UCSD-AML1 (cell line): ENCODE results near the gene SYNPO2L.
A peak's percentile ranks its signal among the peaks of the same experiment; 100 is the strongest.
"Not testable (repeated sequence)": the region's sequence is repeated elsewhere in the genome, so short reads cannot be mapped to it uniquely, and the experiment has no call there.

ENCODE experiments used
- DNase-seq: peaks from one replicate; lab custom pipeline; 2025; ENCODE audit not compliant: unreplicated experiment; lab: John Stamatoyannopoulos, UW

SYNPO2L gene

GRCh38 chr10:73655990-73656298, at the start of gene SYNPO2L:
SYNPO2L (minus strand) TSS chr10:73656029; CDS start chr10:73655922, 107 bp downstream.
- no peak for DNase-seq

DNA sequence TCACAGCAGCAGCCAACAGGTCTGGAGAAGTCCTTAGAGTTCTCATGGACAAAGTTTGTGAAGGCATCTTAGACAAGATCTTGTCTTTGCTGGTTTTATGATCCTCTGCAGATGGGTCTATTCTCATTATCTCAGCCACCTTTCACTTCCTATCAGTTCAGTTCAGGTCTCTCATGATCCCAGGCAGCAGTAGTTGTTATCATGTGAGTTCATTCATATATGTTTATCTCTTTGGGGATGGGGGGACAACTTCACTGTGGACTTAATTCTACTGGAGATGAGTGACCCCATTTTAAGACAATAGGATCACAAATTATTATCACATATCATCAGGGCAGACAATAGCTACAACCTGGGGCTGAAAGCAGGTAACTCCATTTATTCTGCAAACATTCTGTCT, 48.1 kb upstream of the SYNPO2L start:
- DNase-seq = not testable (repeated sequence)

GRCh38 chr10:73698819-73699218, 43.0 kb upstream of the SYNPO2L start:
- not testable (repeated sequence) for DNase-seq

DNA sequence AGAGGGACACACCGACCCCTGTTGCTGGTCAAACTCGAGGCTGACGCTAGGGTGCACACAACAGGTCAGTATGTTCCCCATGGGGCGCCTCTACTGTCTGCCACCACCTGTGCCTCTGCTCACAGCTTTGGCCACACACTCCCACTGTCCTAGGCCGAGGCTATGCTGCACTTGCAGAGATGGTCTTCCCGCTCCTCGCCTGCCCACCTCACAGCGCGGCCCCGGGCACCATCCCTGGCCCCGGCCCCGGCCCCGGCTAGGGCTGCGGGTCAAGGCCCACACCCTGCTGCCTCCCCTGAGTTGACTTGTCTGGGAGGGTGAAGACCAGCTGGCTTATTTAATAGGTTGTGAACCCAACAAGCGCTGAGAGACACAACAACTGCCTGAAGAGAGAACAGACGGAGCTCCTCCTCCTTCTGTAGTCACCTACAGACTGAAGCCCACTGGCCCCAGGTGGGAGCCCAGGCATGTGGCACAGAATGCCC, 41.9 kb upstream of the SYNPO2L start, which contains the start of gene AGAP5:
Gene AGAP5 (minus strand): TSS at position 435 of the 485 bp plus-strand sequence. CDS start 354 bp downstream, at position 81.
- DNase-seq = not testable (repeated sequence)

DNA sequence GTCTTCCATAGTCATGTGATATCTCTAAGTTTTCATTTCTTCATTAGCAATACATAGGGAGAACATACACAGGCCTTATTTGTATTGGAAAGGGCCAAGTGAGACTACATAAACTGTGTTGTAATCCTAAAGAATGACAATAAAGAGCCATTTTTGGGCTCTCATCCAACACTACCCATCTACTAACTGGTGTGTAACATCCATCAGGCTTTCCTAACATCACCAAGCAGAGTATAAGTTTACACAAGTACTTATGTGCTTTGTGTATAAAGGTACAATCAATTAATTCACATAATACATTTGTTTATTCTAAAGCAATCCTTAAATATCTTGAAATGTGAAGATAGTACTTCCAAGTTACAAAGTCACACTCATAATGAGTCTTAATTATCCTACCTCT, 39.5 kb upstream of the SYNPO2L start:
- not testable (repeated sequence) for DNase-seq

DNA sequence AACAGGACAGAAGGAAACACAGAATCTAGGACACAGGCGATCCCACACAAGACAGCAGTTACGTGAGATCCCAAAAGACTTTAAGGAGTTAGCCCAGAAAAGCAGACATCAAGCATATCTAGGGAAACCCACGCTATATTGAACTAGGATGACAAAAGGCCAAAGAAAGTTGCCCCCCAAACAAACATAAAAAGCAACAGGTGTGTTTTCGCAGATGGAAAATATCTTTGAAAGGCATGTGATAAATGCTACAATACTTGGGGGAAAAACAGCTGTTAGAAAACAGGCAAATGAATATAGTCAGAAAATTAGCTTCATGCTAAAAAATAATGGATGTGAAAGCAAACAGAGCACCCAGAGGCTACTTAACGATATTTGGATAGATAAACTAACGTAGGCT, 34.9 kb upstream of the SYNPO2L start:
- not testable (repeated sequence) for DNase-seq

- not testable (repeated sequence) for DNase-seq
Measured at GRCh38 chr10:73689596-73689995, 33.8 kb upstream of the SYNPO2L start.

GRCh38 chr10:73687641-73688040, 31.8 kb upstream of the SYNPO2L start:
- not testable (repeated sequence) for DNase-seq

DNA sequence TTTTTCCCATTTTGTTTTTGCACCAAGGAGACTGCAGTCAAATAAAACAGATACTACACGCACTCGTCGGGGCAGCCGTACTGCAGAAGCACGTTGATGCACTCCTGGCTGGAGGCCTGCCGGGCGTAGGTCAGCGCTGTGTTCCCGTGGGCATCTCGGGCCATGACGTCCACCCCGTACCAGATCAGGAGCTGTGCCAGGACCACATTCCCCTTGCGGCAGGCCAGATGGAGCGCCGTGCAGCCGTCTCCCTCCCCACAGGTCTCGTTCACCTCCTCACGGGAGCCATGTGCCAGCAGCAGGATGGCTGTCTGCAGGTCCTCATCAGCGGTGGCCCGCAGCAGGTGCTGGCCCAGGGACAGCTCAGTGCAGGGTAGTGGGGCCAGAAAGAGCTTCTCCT, 18.7 kb upstream of the SYNPO2L start:
- not testable (repeated sequence) for DNase-seq

- DNase-seq = not testable (repeated sequence)
Measured at GRCh38 chr10:73668378-73668777, 12.5 kb upstream of the SYNPO2L start.

DNA sequence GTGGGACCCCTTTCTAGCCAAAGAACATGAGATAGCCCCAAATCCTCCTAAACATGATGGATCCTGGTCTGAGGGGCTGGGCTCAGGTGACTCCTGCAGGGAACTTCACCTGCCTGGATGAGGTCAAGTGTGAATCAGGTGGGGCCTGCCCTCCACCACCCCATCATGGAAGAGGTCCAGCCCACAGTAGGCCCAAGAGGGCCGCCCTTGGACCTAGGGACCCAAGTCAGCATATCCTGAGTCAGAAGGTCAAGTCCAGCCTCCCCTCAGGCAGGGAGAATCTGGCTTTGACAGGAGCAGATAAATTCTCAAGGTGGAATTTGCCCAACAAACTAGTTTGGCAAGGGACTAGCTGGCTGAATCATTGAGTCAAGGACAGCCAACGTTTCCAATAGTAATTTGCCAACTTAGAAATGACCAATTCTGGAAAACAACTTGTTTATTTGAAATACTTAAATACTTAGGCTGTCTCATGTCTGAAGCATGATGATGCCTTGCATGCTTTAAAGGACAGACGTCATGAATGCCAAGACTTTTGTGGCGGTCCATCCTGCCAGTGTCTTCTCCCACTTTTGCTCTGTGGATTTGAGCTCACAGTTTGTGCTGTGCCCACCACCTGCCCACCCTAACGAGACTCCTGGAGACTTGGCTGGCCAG, 10.5 kb upstream of the SYNPO2L start:
- DNase-seq = not testable (repeated sequence)

- not testable (repeated sequence) for DNase-seq
Measured at GRCh38 chr10:73665581-73665980, 9.8 kb upstream of the SYNPO2L start.

GRCh38 chr10:73664156-73665040, 8.6 kb upstream of the SYNPO2L start:
- not testable (repeated sequence) for DNase-seq

DNA sequence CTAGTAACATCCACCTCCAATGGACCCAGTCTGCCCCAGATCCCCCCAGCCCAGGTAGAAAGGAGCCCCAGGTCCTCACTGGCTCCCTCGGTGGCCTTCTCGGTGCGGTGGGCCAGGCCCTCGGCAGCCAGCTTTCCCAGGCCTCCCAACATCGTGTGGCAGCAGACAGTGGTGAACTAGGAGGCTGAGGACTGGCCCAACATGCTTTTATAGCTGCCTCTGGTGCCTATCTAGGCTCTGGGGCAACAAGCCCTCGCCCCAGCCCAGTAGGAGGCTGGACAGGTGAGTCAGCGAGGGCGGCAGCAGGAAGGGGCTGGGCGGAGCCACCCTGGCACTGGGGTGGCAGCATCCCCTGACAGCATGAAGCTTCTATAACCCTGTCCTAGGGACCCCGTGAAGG, 7.8 kb upstream of the SYNPO2L start:
- DNase-seq = not testable (repeated sequence)

DNA sequence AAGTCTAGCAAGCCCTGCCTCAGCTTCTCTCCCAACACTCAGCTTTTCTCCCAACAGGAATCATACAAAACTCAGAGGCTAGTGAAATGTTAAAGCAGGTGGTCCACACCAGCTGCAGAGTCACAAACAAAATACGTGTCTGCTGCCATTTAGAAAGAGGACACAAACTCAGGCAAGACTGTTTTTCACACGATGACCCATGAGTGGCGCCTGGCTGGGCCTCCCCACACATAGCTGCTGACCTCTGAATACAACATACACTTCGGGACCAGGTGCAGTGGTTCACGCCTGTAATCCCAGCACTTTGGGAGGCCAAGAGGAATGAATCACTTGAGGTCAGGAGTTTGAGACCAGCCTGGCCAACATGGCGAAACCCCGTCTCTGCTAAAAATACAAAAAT, 6.9 kb upstream of the SYNPO2L start:
- DNase-seq = not testable (repeated sequence)

DNA sequence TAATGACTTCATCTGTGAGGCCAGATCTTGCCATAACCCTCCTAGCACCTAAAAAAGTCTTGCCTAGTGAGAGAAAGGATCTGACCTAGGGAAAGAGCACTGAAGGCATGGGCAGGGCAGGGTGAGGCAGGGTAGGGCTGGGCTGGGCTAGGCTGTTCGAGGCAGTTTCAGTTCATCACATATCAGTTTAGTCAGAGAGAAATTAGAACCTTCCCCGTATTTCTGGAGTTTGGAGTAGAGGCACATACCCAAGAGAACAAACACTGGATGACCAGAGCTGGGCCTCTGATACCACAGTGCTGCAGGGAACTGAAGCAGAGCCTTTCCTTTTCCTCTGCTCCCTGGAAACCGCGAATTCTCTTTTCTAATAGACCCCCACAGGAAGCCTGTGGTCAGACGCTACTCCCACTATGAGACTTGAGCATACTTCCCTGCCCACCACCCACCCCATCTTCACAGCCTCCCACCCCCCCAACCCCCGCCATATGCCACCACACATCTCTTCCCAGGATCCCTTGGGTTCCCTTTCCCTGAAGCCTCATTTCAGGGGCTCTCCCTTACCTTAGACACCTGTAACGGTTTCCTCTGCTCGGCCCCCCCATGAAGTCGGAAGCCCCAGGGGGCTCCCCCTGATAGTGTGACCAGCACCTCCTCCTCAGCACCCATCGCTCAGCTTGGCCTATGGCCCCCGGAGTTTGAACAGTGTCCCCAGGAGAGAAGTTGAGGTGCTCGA, 406 bp downstream of the SYNPO2L start:
- DNase-seq = peak; percentile 22

- peak; percentile 41 for DNase-seq
Measured at GRCh38 chr10:73653701-73654100, 2.1 kb downstream of the SYNPO2L start.

DNA sequence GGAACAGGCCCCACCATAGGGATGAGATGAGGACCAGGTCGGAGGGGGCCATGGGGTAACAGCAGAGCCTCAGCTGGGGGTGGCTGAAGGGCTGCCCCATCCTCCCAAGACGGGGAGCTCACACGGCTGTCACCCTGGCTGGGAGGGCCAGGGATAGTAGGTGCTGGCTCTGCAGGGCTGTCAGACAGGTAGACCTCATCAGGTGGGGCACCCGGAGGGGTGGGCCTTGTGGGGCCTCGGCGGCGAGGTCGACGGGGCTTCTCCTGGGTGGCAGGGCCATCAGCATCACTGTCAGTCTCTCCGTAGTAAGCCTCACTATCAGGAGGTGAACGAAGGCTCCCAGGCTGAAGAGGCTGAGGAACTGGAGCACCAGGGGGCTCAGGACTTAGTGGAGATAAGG, 2.6 kb downstream of the SYNPO2L start:
- DNase-seq = no peak

- DNase-seq = no peak
Measured at GRCh38 chr10:73650537-73651331, 5.1 kb downstream of the SYNPO2L start.

- DNase-seq = no peak
Measured at GRCh38 chr10:73649876-73650536, 5.8 kb downstream of the SYNPO2L start.
